ENCODE measurements around the gene ANO1.
"Not testable (repeated sequence)": the region's sequence is repeated elsewhere in the genome, so short reads cannot be mapped to it uniquely, and the experiment has no call there.

GRCh38 chr11:70035665-70036064, 42.5 kb upstream of the ANO1 start:
- TF ChIP-seq POLR2A, CTCF (IDR thresholded peaks at IDR 0.05): not testable (repeated sequence)
